Measurements from ENCODE around the gene SV2A.
A peak's percentile ranks its signal among the peaks of the same experiment; 100 is the strongest.
"Not testable (repeated sequence)": the region's sequence is repeated elsewhere in the genome, so short reads cannot be mapped to it uniquely, and the experiment has no call there.

Gene SV2A

GRCh38 chr1:149917571-149918144 is at the start of gene SV2A:
TSS of gene SV2A (minus strand) at chr1:149917844. CDS start at chr1:149913840, 4,004 bp downstream.
- DNase-seq (ENCODE audit: low spot score): no peak

DNA sequence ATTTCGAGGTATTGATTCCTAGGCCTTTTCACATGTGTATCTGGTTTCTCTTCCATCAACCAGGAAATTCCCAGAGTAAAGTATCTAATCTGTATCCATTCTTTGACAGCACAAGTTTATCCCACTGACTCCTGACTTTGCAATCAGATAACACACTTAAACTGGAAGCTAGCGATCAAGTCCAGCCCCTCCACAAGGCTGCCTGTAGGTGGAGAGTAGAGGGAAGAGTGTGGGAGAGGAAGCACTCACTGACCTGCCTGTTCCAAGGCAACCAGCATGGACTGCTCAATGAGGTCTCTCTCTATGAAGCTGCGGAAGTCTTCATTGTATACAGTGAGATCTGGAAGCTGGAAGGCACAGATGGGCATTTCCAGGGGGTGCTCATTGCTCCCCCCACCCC is 49.4 kb upstream of the SV2A start:
- no peak for DNase-seq (ENCODE audit: low spot score)

GRCh38 chr1:149966405-149966804 is 48.8 kb upstream of the SV2A start:
- DNase-seq (ENCODE audit: low spot score): no peak

- no peak for DNase-seq (ENCODE audit: low spot score)
Measured at GRCh38 chr1:149965440-149965839, 47.8 kb upstream of the SV2A start.

- no peak for DNase-seq (ENCODE audit: low spot score)
Measured at GRCh38 chr1:149963358-149963757, 45.7 kb upstream of the SV2A start.

DNA sequence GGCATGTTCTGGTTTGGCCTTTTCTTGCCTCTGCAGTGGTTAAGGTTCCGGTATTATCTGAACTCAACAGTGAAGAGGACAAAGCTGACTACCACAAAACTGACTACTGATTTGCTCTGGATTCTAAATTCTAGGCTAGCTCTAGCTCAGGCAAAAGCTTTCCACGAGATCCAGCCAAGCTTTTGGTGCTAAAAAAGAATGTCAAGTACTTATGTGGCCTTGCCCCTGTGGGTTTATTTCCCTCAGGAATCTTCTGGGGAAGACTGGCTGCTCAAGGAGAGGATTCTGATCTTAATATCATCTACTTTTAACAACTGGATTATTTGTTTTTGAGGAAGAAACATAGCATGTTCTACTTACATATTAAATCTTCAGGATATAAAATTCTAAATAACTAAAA is 45.1 kb upstream of the SV2A start:
- DNase-seq (ENCODE audit: low spot score): no peak

- peak; percentile 79 for DNase-seq (ENCODE audit: low spot score)
Measured at GRCh38 chr1:149962039-149962647, 44.5 kb upstream of the SV2A start.

DNA sequence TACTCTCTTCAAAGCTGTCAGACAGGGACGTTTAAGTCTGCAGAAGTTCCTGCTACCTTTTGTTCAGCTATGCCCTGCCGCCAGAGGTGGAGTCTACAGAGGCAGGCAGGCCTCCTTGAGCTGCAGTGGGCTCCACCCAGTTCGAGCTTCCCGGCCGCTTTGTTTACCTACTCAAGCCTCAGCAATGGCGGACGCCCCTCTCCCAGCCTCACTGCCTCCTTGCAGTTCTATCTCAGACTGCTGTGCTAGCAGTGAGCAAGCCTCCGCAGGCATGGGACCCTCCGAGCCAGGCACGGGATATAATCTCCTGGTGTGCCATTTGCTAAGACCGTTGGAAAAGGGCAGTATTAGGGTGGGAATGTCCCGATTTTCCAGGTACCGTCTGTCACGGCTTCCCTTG is 39.9 kb upstream of the SV2A start:
- DNase-seq (ENCODE audit: low spot score): not testable (repeated sequence)

DNA sequence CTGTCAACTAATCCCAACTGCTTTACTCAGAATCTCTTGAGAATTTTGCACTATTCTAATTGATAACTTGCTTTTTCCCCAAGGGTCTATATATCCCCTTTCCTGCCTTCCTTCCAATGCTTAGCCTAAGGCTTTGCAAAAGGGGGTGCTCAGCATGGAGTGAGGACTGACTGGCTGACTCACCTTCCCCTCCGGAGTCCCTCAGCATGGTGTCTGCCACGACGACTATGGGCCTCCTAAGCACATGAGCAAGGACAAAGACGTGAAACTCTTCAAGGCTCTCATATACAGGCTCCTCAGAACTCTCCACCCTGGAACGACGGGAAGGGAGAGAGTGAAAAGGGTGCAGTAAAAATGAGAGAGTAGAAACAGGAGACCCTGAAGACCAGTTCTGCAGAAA is 32.3 kb upstream of the SV2A start:
- DNase-seq (ENCODE audit: low spot score): no peak

DNA sequence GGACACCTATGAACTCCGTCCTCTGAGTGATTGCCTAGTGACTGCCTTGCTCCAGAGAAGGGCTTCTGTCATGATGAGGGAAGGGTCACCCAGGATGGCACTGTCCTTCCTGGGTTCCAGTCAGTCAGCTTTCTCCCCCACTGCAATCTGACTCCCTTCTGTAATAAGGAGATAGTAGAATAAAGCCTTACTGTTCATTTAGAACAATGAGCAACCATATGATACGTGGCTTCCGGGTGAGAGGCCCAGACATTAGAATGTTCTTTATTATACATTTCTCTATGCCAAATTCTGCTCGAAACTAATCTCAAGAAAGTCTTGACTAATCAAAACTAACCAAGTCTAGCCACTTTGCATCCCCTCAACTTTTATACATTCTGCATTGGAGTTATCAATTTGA is 27.6 kb upstream of the SV2A start:
- DNase-seq (ENCODE audit: low spot score): no peak

DNA sequence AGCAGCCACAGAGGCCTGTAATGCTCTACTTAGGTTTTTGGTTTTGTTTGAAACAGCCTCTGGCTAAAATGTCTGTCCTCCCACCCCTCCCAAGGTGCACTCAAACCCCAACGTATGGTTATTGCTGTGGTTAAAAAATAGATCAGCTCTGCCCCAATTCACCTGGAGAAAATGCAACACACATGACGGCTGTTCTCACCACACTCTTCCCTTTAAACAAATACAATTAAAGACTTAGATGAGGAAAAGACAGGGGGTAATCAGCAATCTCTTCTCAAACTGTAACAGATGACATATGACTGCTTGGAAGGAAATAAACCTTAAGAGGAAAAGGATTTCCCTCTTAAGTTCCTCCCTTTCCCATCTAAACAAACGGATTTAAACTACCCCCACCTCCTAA is 25.2 kb upstream of the SV2A start:
- no peak for DNase-seq (ENCODE audit: low spot score)

- no peak for DNase-seq (ENCODE audit: low spot score)
Measured at GRCh38 chr1:149942207-149942606, 24.6 kb upstream of the SV2A start.

DNA sequence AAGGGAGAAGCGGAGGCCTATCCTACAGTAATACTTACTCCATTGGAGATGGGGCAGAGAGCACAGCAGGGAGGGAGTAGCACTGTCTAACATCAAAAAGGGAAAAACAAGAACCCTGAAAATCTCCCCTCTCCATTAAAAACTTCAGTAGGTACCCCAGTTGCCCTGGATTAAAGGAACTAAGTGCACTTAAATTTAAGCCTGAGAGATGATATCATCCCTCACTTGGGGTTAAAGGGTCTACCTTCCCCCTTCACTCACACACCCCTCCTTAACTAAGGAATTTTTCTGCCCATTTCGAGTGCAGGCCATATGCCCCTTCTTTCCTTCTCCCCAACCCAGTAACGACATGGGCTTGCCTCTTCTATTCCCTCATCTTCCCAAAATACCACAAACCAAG is 22.8 kb upstream of the SV2A start:
- DNase-seq (ENCODE audit: low spot score): no peak

DNA sequence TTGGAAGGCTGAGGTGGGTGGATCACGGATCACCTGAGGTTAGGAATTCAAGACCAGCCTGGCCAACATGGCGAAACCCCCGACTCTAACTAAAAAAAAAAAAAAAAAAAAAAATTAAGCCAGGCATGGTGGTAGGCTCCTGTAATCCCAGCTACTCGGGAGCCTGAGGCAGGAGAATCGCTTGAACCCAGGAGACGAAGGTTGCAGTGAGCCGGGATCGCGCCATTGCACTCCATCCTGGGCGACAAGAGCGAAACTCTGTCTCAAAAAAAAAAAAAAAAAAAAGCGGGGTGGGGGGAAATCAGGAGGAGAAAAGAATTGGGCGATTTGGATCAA is 21.0 kb upstream of the SV2A start:
- not testable (repeated sequence) for DNase-seq (ENCODE audit: low spot score)

DNA sequence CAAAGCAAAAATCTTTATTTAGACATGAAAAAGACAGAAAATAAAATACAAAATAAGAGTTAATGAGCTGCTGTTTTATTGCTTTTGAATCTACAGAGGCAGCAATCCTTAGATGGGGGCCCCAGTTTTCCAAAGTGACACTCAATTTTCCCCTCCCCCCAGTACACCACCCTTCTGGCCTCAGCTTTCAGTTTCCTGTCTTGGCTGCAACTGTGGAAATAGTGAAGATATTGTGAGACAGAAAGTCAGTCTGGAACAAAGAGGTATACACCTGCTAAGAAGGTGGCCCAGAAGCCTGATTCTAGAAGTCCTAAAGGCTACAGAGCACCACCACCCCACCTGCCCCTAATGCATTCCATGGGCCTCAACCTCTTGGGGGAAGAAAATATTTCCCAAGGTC is 20.1 kb upstream of the SV2A start:
- no peak for DNase-seq (ENCODE audit: low spot score)

GRCh38 chr1:149936992-149937705 is 19.5 kb upstream of the SV2A start:
- DNase-seq (ENCODE audit: low spot score): no peak

DNA sequence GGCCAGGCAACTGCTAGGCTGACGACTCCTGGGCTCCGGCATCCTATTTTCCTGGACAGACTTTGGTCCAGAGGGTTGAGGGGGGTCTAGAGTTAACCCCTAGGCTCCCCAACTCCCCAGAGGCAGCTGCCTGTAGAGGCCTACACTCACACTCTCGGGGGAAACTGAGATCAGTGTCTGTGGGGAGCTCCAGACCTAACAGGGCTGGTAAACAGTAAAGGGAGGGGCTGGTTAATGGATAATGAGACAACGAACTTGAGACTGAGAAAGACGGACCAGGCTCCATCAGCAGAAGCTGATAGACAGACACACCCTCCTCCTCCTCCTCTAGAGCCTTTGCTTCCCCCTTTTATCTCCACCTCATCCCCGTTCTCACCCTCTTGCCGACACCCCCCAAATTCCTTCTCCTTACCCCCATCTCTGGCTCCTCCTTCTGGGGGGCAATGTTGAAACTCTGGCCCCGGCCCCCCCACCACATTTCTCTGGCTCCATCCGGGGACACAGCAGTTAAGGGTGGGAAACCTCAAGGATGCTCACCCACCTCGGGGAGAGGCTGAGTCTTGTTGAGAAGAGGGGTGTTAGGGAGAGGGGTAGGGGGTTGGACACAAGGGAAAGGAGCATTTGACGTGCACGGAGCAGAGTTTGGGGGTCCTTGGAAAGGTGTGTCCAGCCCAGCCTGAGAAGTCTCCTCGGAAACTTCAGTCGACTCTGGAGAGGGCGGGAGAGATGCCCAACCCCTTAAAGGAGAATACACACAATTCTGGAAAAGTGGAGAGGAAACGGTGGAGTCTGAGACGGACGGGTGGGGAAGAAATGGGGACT is 18.7 kb upstream of the SV2A start, which contains the start of gene MTMR11:
Gene MTMR11, minus strand, starts transcription at position 710 of the 822 bp plus-strand sequence. Its CDS starts 232 bp downstream, at position 478.
- DNase-seq (ENCODE audit: low spot score): no peak

- DNase-seq (ENCODE audit: low spot score): no peak
Measured at GRCh38 chr1:149934356-149934755, 16.7 kb upstream of the SV2A start.

GRCh38 chr1:149933208-149933607 is 15.6 kb upstream of the SV2A start:
- DNase-seq (ENCODE audit: low spot score): no peak

- DNase-seq (ENCODE audit: low spot score): no peak
Measured at GRCh38 chr1:149932474-149932873, 14.8 kb upstream of the SV2A start.

- no peak for DNase-seq (ENCODE audit: low spot score)
Measured at GRCh38 chr1:149931212-149931790, 13.7 kb upstream of the SV2A start.

DNA sequence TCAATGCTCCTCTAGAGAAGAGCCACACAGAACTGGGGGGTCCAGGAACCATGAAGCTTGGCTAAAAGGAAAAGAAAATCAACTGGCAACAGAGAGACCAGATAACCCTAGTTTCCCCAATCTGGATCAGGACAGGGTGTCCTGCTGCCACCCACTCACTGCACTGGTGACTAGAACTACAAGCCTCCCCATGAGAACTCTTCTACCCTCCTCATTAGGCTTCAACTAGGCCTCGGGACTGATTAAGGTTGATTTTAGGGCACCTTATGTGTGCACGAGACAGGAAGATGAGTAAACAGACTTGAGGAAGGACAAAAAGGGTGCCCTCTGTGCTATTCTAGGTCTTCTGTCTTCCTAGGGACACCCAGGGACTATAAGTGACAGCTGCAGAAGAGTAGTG is 12.2 kb upstream of the SV2A start:
- no peak for DNase-seq (ENCODE audit: low spot score)

GRCh38 chr1:149928401-149928724 is 10.7 kb upstream of the SV2A start:
- no peak for DNase-seq (ENCODE audit: low spot score)
